Progenitor cell of endocrine pancreas (in vitro differentiated cells): ENCODE data around the gene UBAP2. TPM values are rescaled to one million over a fixed set of nuclear protein-coding genes. Genes with fewer than 3 reads are reported as not detected.

Experiments used
- DNase-seq: peaks from one replicate; pipeline ENCODE4 v3.0.0; 2021; ENCODE audit warnings: low spot score; ENCODE audit not compliant: unreplicated experiment
- H3K27ac Mint-ChIP-seq: 2 replicates; pipeline ENCODE4 v1.8.0; 2021; ENCODE audit warnings: mild to moderate bottlenecking, moderate library complexity, mixed read lengths
- H3K27me3 Mint-ChIP-seq: 2 replicates; pipeline ENCODE4 v1.8.0; 2021; ENCODE audit warnings: mixed read lengths
- H3K36me3 Mint-ChIP-seq: 2 replicates; pipeline ENCODE4 v1.8.0; 2022; ENCODE audit warnings: mixed read lengths; ENCODE audit not compliant: insufficient read depth
- H3K4me1 Mint-ChIP-seq: 2 replicates; pipeline ENCODE4 v1.8.0; 2021; ENCODE audit warnings: low read depth, mixed read lengths
- H3K4me3 Mint-ChIP-seq: 2 replicates; pipeline ENCODE4 v1.8.0; 2021; ENCODE audit warnings: low read depth, mild to moderate bottlenecking, moderate library complexity, mixed read lengths
- H3K9me3 Mint-ChIP-seq: 2 replicates; pipeline ENCODE4 v1.8.0; 2021; ENCODE audit warnings: low read depth, mixed read lengths
- long read RNA-seq: library from polyadenylated mRNA; unstranded; transcript quantifications from one replicate; pipeline ENCODE4 v2.0.0, GENCODE V29; 2020
- total RNA-seq: library from RNA; stranded (reverse); gene quantifications from 2 replicates; pipeline ENCODE4 v1.2.1, GENCODE V29; 2021
- TF ChIP-seq, protein P1 (sequence below): fragments of 200-600 bp; sonication (generic); IDR thresholded peaks from one replicate; pipeline ENCODE4 v1.5.0; 2021; ENCODE audit warnings: antibody characterized with exemption, mild to moderate bottlenecking; ENCODE audit not compliant: unreplicated experiment

The UBAP2 gene, protein sequence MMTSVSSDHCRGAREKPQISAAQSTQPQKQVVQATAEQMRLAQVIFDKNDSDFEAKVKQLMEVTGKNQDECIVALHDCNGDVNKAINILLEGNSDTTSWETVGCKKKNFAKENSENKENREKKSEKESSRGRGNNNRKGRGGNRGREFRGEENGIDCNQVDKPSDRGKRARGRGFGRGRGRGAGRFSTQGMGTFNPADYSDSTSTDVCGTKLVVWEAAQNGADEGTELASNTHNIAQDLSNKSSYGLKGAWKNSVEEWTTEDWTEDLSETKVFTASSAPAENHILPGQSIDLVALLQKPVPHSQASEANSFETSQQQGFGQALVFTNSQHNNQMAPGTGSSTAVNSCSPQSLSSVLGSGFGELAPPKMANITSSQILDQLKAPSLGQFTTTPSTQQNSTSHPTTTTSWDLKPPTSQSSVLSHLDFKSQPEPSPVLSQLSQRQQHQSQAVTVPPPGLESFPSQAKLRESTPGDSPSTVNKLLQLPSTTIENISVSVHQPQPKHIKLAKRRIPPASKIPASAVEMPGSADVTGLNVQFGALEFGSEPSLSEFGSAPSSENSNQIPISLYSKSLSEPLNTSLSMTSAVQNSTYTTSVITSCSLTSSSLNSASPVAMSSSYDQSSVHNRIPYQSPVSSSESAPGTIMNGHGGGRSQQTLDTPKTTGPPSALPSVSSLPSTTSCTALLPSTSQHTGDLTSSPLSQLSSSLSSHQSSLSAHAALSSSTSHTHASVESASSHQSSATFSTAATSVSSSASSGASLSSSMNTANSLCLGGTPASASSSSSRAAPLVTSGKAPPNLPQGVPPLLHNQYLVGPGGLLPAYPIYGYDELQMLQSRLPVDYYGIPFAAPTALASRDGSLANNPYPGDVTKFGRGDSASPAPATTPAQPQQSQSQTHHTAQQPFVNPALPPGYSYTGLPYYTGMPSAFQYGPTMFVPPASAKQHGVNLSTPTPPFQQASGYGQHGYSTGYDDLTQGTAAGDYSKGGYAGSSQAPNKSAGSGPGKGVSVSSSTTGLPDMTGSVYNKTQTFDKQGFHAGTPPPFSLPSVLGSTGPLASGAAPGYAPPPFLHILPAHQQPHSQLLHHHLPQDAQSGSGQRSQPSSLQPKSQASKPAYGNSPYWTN
- 56.7 and 58.1 TPM in 2 replicates for total RNA-seq
- long read RNA-seq, full-length matches to known transcripts, result 2 of 10 reads
- long read RNA-seq, partial matches to known transcripts, result 2 of 10 reads
- long read RNA-seq, other reads (novel, unspliced or antisense), result 6 of 10 reads

DNA sequence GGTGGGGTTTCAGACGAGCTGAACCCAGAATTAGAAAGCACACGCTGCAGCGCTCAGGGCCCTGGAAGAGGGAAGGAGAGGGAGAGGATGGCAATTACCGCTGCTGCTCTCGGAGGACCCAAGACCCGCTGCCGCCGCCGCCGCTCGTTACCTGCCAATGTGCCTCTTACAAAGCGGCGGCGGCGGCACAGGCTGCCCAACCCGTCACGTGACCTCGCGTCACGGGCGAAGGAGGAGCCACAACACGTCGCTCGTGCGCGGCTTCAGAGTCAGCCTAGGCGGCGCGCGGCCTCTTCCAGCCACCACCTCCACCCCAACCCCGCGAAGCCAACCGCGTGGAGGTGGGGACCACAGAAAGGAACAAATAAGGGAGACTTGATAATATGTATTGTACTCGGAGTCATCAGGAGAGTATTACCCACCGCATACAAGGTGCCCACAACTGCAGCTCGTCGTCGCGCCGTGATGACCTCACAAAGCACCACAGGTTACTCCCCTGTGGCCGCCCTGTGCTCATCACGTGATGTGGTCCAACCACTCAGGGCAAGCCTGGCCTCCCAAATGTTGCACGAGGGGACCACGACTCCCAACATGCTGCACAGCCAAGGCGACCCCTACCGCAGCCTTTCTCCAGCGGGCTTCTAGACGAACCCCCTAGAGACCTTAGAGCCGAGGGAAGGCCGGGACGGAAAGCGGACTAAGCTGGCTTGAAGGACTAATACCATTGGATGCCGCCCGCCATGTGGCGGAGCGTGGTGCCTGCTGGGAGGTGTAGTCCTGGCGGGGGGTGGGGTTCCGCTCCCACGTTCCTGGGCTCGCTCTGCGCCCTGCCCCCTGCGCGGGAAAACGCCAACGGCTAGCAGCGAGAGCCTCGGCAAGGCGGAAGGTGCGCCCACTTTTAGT lies at the start of gene UBAP2:
Gene UBAP2, minus strand, starts transcription at position 161 of the 903 bp plus-strand sequence. CDS start 31,739 bp downstream, outside the sequence.
- peak; percentile 92 for DNase-seq
- Mint-ChIP-seq H3K9me3 (no peaks in the 10 kb centered on the region), H3K36me3 (peaks cover 3% of the 10 kb centered on the region), H3K27me3 (no peaks in the 10 kb centered on the region), H3K27ac (peak within 1 kb of the TSS; percentile 100), H3K4me1 (peaks cover 25% of the 10 kb centered on the region), H3K4me3 (peak within 1 kb of the TSS; percentile 97)
- TF ChIP-seq, protein P1, sequence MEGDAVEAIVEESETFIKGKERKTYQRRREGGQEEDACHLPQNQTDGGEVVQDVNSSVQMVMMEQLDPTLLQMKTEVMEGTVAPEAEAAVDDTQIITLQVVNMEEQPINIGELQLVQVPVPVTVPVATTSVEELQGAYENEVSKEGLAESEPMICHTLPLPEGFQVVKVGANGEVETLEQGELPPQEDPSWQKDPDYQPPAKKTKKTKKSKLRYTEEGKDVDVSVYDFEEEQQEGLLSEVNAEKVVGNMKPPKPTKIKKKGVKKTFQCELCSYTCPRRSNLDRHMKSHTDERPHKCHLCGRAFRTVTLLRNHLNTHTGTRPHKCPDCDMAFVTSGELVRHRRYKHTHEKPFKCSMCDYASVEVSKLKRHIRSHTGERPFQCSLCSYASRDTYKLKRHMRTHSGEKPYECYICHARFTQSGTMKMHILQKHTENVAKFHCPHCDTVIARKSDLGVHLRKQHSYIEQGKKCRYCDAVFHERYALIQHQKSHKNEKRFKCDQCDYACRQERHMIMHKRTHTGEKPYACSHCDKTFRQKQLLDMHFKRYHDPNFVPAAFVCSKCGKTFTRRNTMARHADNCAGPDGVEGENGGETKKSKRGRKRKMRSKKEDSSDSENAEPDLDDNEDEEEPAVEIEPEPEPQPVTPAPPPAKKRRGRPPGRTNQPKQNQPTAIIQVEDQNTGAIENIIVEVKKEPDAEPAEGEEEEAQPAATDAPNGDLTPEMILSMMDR, result no peak

DNA sequence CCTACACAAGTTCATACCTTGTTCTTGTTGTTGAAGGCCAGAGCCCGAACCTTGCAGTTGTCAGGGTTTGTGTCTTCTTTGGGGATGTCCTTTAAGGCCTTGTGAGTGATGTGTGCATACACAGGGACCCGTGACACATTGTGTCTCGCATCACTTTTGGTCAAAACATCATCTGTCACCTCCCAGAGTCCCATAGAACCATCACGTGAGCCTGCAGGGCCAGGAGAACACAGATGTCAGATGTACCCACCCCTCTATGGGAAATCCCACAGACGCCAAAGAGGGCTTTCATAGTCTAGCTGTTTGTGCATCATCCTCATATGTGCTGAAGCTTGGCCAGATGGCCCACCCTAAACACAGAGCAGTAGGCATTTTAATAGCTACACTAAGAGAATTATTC lies 49.6 kb upstream of the UBAP2 start:
- no peaks in the 10 kb centered on the region for H3K4me1 Mint-ChIP-seq
- peaks cover 6% of the 10 kb centered on the region for H3K36me3 Mint-ChIP-seq

DNA sequence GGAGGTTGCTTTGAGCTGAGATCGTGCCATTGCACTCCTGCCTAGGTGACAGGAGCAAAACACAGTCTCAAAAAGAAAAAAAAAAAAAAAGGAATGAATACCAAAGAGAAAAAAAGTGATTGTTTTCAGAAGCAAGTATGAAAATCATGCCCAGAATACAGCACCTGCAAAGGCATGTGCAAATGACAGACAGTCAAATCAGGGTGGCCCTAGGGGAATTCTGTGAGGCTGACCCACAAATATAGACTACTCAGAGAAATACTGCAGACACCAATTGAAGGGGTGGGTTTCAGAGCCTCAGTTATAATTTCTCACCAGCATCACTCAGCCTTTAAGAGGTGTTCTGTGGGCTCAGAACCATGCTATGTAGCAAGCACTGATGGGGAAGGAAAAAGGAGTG lies 49.2 kb upstream of the UBAP2 start:
- Mint-ChIP-seq H3K27ac (no peak overlapping the region), H3K27me3 (no peaks in the 10 kb centered on the region), H3K9me3 (no peaks in the 10 kb centered on the region), H3K4me3 (no peak overlapping the region), H3K4me1 (no peaks in the 10 kb centered on the region), H3K36me3 (peaks cover 6% of the 10 kb centered on the region)
- TF ChIP-seq, protein P1, result no peak
- DNase-seq, result no peak

More for the DNA sequence above, 49.6 kb upstream of the UBAP2 start:
- no peaks in the 10 kb centered on the region for H3K9me3 Mint-ChIP-seq
- TF ChIP-seq, protein P1, result no peak
- no peak for DNase-seq
- no peak overlapping the region for H3K27ac Mint-ChIP-seq
- H3K27me3 Mint-ChIP-seq, result no peaks in the 10 kb centered on the region
- H3K4me3 Mint-ChIP-seq, result no peak overlapping the region

DNA sequence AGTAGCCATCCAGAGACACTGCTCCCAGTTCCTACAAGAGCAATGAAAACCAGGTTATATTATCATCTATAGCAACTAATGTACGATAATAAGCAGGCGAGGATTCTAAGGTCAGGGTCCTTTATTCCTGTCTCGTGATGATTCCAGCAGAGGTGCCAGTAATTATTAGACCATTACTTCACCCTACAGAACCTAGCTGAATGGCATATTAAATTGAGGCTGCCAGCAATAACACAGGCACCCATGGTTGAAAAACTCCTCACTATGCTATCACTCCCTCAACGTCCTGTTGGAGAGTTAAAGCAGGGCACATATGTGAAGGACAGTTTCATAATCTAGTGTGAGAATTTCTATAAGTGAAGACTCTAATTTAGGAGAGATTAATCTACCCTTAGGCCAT lies 48.1 kb upstream of the UBAP2 start:
- Mint-ChIP-seq H3K9me3 (no peaks in the 10 kb centered on the region), H3K4me1 (no peaks in the 10 kb centered on the region), H3K4me3 (no peak overlapping the region), H3K27ac (no peak overlapping the region), H3K27me3 (no peaks in the 10 kb centered on the region), H3K36me3 (peaks cover 3% of the 10 kb centered on the region)
- no peak for DNase-seq
- TF ChIP-seq, protein P1, result no peak
